Endothelial cell (in vitro differentiated cells): Measurements from ENCODE around the gene SHF. TPM values are rescaled to one million over a fixed set of nuclear protein-coding genes. Genes with fewer than 3 reads are reported as not detected.

ENCODE experiments used
- DNase-seq: peaks from one replicate; pipeline ENCODE4 v3.0.0; 2021; ENCODE audit warnings: low spot score
- H3K27ac Mint-ChIP-seq: one replicate; pipeline ENCODE4 v1.8.0; 2021; ENCODE audit warnings: mixed read lengths, inconsistent platforms; ENCODE audit not compliant: unreplicated experiment
- H3K27me3 Mint-ChIP-seq: one replicate; pipeline ENCODE4 v1.8.0; 2021; ENCODE audit warnings: mild to moderate bottlenecking, moderate library complexity, mixed read lengths, inconsistent platforms; ENCODE audit not compliant: unreplicated experiment
- H3K36me3 Mint-ChIP-seq: one replicate; pipeline ENCODE4 v1.8.0; 2021; ENCODE audit warnings: mild to moderate bottlenecking, low read depth, mixed read lengths, inconsistent platforms; ENCODE audit not compliant: unreplicated experiment
- H3K4me1 Mint-ChIP-seq: one replicate; pipeline ENCODE4 v1.8.0; 2021; ENCODE audit warnings: mild to moderate bottlenecking, mixed read lengths, inconsistent platforms; ENCODE audit not compliant: unreplicated experiment
- H3K4me3 Mint-ChIP-seq: one replicate; pipeline ENCODE4 v1.8.0; 2021; ENCODE audit warnings: mild to moderate bottlenecking, mixed read lengths, inconsistent platforms; ENCODE audit not compliant: unreplicated experiment
- H3K9me3 Mint-ChIP-seq: one replicate; pipeline ENCODE4 v1.8.0; 2021; ENCODE audit warnings: mixed read lengths, inconsistent platforms; ENCODE audit not compliant: unreplicated experiment
- total RNA-seq: library from RNA; stranded (reverse); fragmentation: NEBNext Ultra II Directional; extraction: Animal tissue kit (Norgen Biotek cat#: 25700); gene quantifications from one replicate; pipeline ENCODE4 v1.2.1, GENCODE V29; 2021; ENCODE audit not compliant: unreplicated experiment
- TF ChIP-seq, protein P1 (sequence below): fragments of 200-600 bp; sonication (generic); IDR thresholded peaks from one replicate; pipeline ENCODE4 v1.5.0; 2021; ENCODE audit warnings: antibody characterized with exemption; ENCODE audit not compliant: unreplicated experiment

Gene SHF
- total RNA-seq, 1 donor from 2014 or later: 23.0 TPM

- Mint-ChIP-seq H3K36me3 (peaks cover 3% of the 10 kb centered on the region), H3K4me3 (no peak overlapping the region), H3K27ac (no peak overlapping the region), H3K27me3 (peaks cover 29% of the 10 kb centered on the region), H3K9me3 (no peaks in the 10 kb centered on the region), H3K4me1 (peaks cover 11% of the 10 kb centered on the region)
- TF ChIP-seq, protein P1, sequence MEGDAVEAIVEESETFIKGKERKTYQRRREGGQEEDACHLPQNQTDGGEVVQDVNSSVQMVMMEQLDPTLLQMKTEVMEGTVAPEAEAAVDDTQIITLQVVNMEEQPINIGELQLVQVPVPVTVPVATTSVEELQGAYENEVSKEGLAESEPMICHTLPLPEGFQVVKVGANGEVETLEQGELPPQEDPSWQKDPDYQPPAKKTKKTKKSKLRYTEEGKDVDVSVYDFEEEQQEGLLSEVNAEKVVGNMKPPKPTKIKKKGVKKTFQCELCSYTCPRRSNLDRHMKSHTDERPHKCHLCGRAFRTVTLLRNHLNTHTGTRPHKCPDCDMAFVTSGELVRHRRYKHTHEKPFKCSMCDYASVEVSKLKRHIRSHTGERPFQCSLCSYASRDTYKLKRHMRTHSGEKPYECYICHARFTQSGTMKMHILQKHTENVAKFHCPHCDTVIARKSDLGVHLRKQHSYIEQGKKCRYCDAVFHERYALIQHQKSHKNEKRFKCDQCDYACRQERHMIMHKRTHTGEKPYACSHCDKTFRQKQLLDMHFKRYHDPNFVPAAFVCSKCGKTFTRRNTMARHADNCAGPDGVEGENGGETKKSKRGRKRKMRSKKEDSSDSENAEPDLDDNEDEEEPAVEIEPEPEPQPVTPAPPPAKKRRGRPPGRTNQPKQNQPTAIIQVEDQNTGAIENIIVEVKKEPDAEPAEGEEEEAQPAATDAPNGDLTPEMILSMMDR: peak; percentile 71
- peak; percentile 39 for DNase-seq
These were observed 61.1 kb downstream of the SHF start for GRCh38 chr15:45126535-45127158.

DNA sequence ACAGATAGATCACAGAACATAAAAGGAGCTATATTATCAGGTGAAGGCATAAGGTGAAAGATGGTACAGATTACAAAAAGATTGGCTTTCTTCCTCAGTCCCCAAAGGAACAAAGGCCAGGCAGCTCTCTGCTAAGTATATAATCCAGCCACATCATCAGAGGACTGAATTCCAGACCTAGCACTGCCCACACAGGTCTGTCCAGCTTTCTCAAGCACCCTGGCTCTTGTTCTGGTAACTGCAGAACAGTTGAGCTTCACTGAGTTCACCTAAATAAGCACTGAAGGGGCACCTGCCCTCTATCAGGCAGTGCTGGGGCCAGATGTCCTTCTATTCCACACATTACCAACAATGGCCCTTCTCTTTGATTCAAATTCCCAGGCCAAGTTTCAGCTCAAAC is 64.4 kb downstream of the SHF start:
- DNase-seq: no peak
- Mint-ChIP-seq H3K27ac (no peak overlapping the region), H3K36me3 (no peaks in the 10 kb centered on the region), H3K4me3 (no peak overlapping the region), H3K27me3 (peaks cover 19% of the 10 kb centered on the region), H3K9me3 (no peaks in the 10 kb centered on the region), H3K4me1 (peaks cover 18% of the 10 kb centered on the region)
- TF ChIP-seq, protein P1: no peak

- Mint-ChIP-seq H3K4me1 (peaks cover 21% of the 10 kb centered on the region), H3K36me3 (no peaks in the 10 kb centered on the region), H3K27me3 (peaks cover 16% of the 10 kb centered on the region), H3K27ac (no peak overlapping the region), H3K4me3 (no peak overlapping the region), H3K9me3 (no peaks in the 10 kb centered on the region)
- no peak for DNase-seq
- TF ChIP-seq, protein P1: no peak
These were observed 65.0 kb downstream of the SHF start for GRCh38 chr15:45122719-45123118.

- no peaks in the 10 kb centered on the region for H3K9me3 Mint-ChIP-seq
- H3K4me3 Mint-ChIP-seq: peak overlapping the region; percentile 77
- TF ChIP-seq, protein P1: no peak
- H3K27me3 Mint-ChIP-seq: peaks cover 19% of the 10 kb centered on the region
- H3K36me3 Mint-ChIP-seq: no peaks in the 10 kb centered on the region
- DNase-seq: no peak
- H3K27ac Mint-ChIP-seq: peak overlapping the region; percentile 90
- H3K4me1 Mint-ChIP-seq: peaks cover 23% of the 10 kb centered on the region
These were observed 65.9 kb downstream of the SHF start for GRCh38 chr15:45121706-45122417.

DNA sequence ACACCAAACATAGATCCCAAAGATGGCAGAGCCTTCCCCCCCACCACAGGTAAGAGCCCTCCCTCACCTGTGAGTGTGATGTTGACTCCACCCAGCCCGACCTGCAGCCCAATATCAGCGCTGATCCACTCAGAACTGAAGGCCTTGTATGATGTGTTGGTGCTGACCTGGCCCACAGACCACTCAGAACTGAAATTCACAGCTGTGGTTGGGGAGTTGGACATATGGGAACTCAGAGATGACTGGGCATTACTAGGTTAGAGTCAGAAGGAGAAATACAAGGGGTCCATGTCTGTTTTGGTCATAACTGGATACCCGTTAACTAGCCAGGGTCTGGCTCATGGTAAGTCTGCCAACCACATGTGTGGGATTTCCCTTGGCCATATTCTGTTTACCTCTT is 66.7 kb downstream of the SHF start:
- peaks cover 23% of the 10 kb centered on the region for H3K4me1 Mint-ChIP-seq
- TF ChIP-seq, protein P1: no peak
- no peak overlapping the region for H3K27ac Mint-ChIP-seq
- H3K9me3 Mint-ChIP-seq: no peaks in the 10 kb centered on the region
- peaks cover 25% of the 10 kb centered on the region for H3K27me3 Mint-ChIP-seq
- no peak for DNase-seq
- no peak overlapping the region for H3K4me3 Mint-ChIP-seq
- no peaks in the 10 kb centered on the region for H3K36me3 Mint-ChIP-seq
